ENCODE data around the gene P4HA3.

Gene P4HA3

GRCh38 chr11:74330075-74330858 lies 18.8 kb upstream of the P4HA3 start:
- Histone ChIP-seq H3K9ac (ENCODE audit: low read length) (no peak overlapping the region), H3K27me3 (ENCODE audit: control insufficient read depth, insufficient read depth, low read length) (no peaks in the 10 kb centered on the region)

DNA sequence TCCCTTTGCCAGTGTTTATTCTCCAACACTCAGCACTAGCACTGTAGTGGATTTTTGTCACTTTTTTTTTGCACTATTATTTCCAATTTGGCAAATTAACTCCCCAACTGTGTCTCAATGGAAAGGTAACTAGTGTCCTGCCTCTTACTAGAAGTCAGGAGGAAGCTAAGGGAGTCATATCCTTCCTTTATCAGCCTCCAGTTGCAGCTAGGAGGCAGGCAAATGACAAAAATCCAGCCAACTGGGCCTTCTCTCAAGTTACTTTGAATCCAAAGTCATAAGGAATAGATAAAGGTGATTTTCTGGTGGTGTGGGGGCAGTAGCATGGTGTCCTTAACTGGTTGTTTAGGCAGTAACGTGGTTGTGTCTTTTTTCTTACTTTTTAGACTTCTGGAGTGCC lies 15.6 kb upstream of the P4HA3 start:
- no peak overlapping the region for H3K4me3 ChIP-seq (ENCODE audit: low read length)
- no peaks in the 10 kb centered on the region for H3K9me3 ChIP-seq (ENCODE audit: control insufficient read depth, low read length)
- peaks cover 15% of the 10 kb centered on the region for H3K4me1 ChIP-seq (ENCODE audit: control insufficient read depth, insufficient read depth, low read length)
- no peak overlapping the region for H3K9ac ChIP-seq (ENCODE audit: low read length)
- H3K36me3 ChIP-seq (ENCODE audit: control insufficient read depth, insufficient read depth, low read length) = no peaks in the 10 kb centered on the region
- H3K27me3 ChIP-seq (ENCODE audit: control insufficient read depth, insufficient read depth, low read length) = no peaks in the 10 kb centered on the region

More at GRCh38 chr11:74330075-74330858, 18.8 kb upstream of the P4HA3 start:
- Histone ChIP-seq H3K4me3 (ENCODE audit: low read length) (no peak overlapping the region), H3K36me3 (ENCODE audit: control insufficient read depth, insufficient read depth, low read length) (no peaks in the 10 kb centered on the region), H3K9me3 (ENCODE audit: control insufficient read depth, low read length) (no peaks in the 10 kb centered on the region), H3K4me1 (ENCODE audit: control insufficient read depth, insufficient read depth, low read length) (peaks cover 14% of the 10 kb centered on the region)

DNA sequence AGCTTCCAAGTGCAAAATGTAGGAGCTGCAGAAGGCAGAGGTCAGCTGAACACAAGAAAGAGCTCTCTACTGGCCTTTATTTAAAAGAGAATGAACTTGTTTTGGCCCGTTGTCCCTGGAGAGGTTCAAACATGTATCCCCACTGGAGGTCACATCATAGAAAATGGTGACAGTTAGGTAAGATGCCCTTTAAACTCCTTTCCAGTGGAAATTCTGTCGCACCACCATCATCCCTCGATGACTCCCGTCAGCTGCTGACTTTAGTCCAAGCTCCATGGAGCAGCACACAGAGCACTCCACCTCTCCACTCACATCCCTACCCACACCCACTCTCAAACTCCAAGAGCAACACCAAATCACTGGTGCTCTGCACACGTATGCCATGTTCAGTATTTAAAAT lies 15.2 kb upstream of the P4HA3 start:
- H3K36me3 ChIP-seq (ENCODE audit: control insufficient read depth, insufficient read depth, low read length) = no peaks in the 10 kb centered on the region
- peaks cover 15% of the 10 kb centered on the region for H3K4me1 ChIP-seq (ENCODE audit: control insufficient read depth, insufficient read depth, low read length)
- no peaks in the 10 kb centered on the region for H3K9me3 ChIP-seq (ENCODE audit: control insufficient read depth, low read length)
- H3K27me3 ChIP-seq (ENCODE audit: control insufficient read depth, insufficient read depth, low read length) = no peaks in the 10 kb centered on the region
- H3K9ac ChIP-seq (ENCODE audit: low read length) = no peak overlapping the region
- no peak overlapping the region for H3K4me3 ChIP-seq (ENCODE audit: low read length)

DNA sequence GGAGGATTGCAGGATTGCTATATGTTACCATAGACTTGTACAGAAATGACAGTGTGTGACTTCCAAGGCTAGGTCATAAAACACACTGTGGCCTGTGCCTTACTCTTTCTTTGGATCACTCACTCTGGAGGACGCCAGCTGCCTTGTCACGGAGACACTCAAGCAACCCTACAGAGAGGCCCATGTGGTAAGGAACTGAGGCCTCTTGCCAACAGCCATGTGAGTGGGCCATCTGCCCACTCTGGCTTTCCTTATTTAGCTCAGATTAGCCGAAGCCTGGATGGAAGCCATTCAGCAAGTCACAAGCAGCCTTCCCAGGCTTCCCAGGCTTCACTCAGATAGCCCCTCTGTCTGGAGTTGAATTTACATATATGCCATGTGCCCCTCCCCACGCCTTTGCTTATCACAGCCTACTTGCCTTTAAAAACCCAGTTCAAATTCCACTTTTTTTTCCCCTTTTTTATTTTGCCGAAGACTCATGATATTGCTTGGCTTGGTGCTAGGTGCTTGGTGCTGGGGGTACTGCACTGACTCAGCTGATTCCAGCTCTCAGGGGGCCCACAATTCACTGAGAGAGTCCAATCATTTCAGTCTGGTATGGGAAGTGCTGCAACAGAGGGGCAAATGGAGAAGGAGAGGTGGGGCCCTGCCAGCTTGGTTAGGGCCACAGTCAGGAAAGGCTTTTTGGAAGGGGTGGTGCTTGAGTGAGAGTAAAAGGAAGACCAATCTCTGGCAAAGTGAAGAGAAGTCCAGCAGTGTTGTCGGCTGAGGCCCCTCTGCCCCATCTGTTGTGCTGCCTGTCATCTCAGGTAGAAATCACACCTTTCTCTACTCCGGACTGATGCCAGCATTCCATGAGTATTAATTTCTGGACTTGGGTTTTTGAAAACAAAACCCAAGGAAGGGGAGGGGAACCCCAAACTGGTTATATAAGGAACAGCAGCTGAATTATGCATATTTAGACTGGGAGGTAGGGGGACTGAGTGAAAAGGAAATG lies 14.5 kb upstream of the P4HA3 start:
- no peaks in the 10 kb centered on the region for H3K27me3 ChIP-seq (ENCODE audit: control insufficient read depth, insufficient read depth, low read length)
- H3K9ac ChIP-seq (ENCODE audit: low read length) = no peak overlapping the region
- no peaks in the 10 kb centered on the region for H3K9me3 ChIP-seq (ENCODE audit: control insufficient read depth, low read length)
- H3K36me3 ChIP-seq (ENCODE audit: control insufficient read depth, insufficient read depth, low read length) = no peaks in the 10 kb centered on the region
- peaks cover 15% of the 10 kb centered on the region for H3K4me1 ChIP-seq (ENCODE audit: control insufficient read depth, insufficient read depth, low read length)
- no peak overlapping the region for H3K4me3 ChIP-seq (ENCODE audit: low read length)

- Histone ChIP-seq H3K4me3 (ENCODE audit: low read length) (no peak overlapping the region), H3K9ac (ENCODE audit: low read length) (no peak overlapping the region), H3K4me1 (ENCODE audit: control insufficient read depth, insufficient read depth, low read length) (peaks cover 10% of the 10 kb centered on the region), H3K9me3 (ENCODE audit: control insufficient read depth, low read length) (no peaks in the 10 kb centered on the region), H3K36me3 (ENCODE audit: control insufficient read depth, insufficient read depth, low read length) (no peaks in the 10 kb centered on the region), H3K27me3 (ENCODE audit: control insufficient read depth, insufficient read depth, low read length) (no peaks in the 10 kb centered on the region)
Observed at GRCh38 chr11:74322667-74323066, 11.2 kb upstream of the P4HA3 start.

DNA sequence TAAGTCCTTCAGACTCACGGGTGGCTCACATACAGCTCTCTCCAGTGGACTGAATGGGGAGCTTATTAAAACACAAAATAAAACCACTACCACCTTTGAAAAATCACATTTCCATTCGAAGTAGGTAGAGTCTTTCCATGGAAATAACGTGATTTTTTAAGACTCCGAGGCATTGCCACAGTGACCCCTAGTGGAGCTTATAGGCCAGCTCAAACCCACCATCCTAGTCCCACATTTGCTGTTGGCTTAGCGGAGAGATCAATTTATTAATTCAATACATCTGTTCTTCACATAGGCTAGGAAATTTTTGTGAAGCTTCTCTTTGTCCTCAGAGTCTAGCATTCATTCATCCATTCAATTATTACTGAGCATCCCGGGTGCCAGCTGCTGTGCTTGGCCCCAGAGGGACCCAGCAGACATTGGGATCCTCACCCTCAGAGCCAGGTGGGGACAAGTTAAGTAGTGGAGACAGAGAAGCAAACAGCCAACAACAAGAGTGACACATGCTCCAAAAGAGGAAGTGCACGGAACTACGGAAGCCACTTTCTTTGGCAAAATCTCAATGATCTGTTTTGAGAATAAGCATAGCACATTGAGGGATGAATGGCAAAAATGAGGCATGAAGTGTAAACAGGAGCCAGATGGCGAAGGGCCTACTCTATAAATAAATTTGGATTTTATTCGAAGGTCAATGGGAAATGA lies 10.2 kb upstream of the P4HA3 start:
- Histone ChIP-seq H3K36me3 (ENCODE audit: control insufficient read depth, insufficient read depth, low read length) (no peaks in the 10 kb centered on the region), H3K27me3 (ENCODE audit: control insufficient read depth, insufficient read depth, low read length) (no peaks in the 10 kb centered on the region), H3K4me3 (ENCODE audit: low read length) (no peak overlapping the region), H3K4me1 (ENCODE audit: control insufficient read depth, insufficient read depth, low read length) (peaks cover 10% of the 10 kb centered on the region), H3K9ac (ENCODE audit: low read length) (no peak overlapping the region), H3K9me3 (ENCODE audit: control insufficient read depth, low read length) (no peaks in the 10 kb centered on the region)

GRCh38 chr11:74320538-74320937 lies 9.1 kb upstream of the P4HA3 start:
- no peak overlapping the region for H3K9ac ChIP-seq (ENCODE audit: low read length)
- H3K4me1 ChIP-seq (ENCODE audit: control insufficient read depth, insufficient read depth, low read length) = peaks cover 3% of the 10 kb centered on the region
- H3K4me3 ChIP-seq (ENCODE audit: low read length) = no peak overlapping the region
- no peaks in the 10 kb centered on the region for H3K9me3 ChIP-seq (ENCODE audit: control insufficient read depth, low read length)
- H3K27me3 ChIP-seq (ENCODE audit: control insufficient read depth, insufficient read depth, low read length) = no peaks in the 10 kb centered on the region
- no peaks in the 10 kb centered on the region for H3K36me3 ChIP-seq (ENCODE audit: control insufficient read depth, insufficient read depth, low read length)

DNA sequence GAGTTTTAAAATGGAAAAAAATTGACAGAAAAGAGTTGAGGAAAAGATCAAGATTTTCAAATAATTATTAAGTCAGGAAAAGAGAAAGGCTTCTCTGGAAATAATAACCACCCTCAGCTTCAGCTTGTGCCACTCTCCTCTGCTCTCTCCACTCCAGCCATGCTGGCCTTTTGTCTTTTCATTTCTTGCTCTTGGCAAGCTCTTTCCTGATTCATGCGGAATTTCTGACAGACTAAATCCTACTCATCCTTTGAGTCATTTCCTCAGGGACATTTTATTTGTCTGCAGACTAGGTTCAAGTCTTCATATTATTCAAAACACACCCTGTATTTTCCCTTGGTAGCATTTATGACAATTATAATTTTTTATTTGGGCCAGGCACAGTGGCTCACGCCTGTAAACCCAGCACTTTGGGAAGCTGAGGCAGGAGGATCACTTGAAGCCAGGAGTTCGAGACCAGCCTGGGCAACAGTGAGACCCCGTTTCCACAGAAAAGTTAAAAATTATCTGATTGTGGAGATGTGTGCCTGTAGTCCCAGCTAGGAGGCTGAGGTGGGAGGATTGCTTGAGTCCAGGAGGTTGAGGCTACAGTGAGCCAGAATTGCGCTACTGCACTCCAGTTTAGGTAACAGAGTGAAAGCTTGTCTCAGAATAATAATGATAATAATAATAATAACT lies 7.8 kb upstream of the P4HA3 start:
- H3K9ac ChIP-seq (ENCODE audit: low read length) = no peak overlapping the region
- no peaks in the 10 kb centered on the region for H3K9me3 ChIP-seq (ENCODE audit: control insufficient read depth, low read length)
- H3K27me3 ChIP-seq (ENCODE audit: control insufficient read depth, insufficient read depth, low read length) = no peaks in the 10 kb centered on the region
- no peak overlapping the region for H3K4me3 ChIP-seq (ENCODE audit: low read length)
- no peaks in the 10 kb centered on the region for H3K4me1 ChIP-seq (ENCODE audit: control insufficient read depth, insufficient read depth, low read length)
- H3K36me3 ChIP-seq (ENCODE audit: control insufficient read depth, insufficient read depth, low read length) = no peaks in the 10 kb centered on the region

DNA sequence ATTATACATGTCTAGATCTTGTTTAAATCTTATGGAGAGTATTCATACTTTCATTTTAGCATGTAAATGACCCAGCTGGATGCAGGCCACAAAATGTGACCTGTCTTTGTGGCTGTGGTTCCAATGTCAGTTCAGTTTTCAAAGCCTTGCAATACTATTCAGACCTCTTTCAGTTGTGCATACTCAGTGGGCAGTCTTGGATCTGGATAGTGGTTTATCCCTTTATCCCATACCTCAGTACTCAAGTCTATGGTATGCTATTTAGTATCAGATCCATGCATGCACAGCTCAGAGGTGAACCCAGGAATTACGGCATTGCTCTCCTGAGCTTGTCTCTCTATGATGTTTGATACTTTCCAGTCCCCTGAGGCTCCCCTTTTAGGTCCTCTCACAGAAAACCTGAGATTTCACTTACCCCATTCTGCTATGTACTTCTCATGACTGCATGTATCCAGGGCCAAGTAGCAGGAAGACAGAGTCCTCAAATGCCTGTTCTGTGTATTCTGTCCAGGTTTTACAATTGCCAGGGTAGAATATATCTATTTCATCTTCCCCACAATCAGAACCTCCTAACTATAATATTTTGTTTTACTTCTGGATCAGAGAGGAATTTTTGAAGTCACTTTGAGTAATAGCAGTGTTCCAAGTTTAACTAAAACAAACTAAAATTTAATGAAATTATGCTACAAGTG lies 6.9 kb upstream of the P4HA3 start:
- Histone ChIP-seq H3K4me3 (ENCODE audit: low read length) (no peak overlapping the region), H3K9ac (ENCODE audit: low read length) (no peak overlapping the region), H3K27me3 (ENCODE audit: control insufficient read depth, insufficient read depth, low read length) (no peaks in the 10 kb centered on the region), H3K36me3 (ENCODE audit: control insufficient read depth, insufficient read depth, low read length) (no peaks in the 10 kb centered on the region), H3K4me1 (ENCODE audit: control insufficient read depth, insufficient read depth, low read length) (no peaks in the 10 kb centered on the region), H3K9me3 (ENCODE audit: control insufficient read depth, low read length) (no peaks in the 10 kb centered on the region)

GRCh38 chr11:74316772-74317505 lies 5.5 kb upstream of the P4HA3 start:
- H3K9ac ChIP-seq (ENCODE audit: low read length) = no peak overlapping the region
- H3K4me1 ChIP-seq (ENCODE audit: control insufficient read depth, insufficient read depth, low read length) = no peaks in the 10 kb centered on the region
- H3K36me3 ChIP-seq (ENCODE audit: control insufficient read depth, insufficient read depth, low read length) = no peaks in the 10 kb centered on the region
- H3K4me3 ChIP-seq (ENCODE audit: low read length) = no peak overlapping the region
- no peaks in the 10 kb centered on the region for H3K27me3 ChIP-seq (ENCODE audit: control insufficient read depth, insufficient read depth, low read length)
- H3K9me3 ChIP-seq (ENCODE audit: control insufficient read depth, low read length) = no peaks in the 10 kb centered on the region

Data from mucosa of stomach (tissue), 1 donor.